Measurements from ENCODE around the gene ST7. TPM values are rescaled to one million over a fixed set of nuclear protein-coding genes. Genes with fewer than 3 reads are reported as not detected.

The ST7 gene
- total RNA-seq, 2 donors from 2014 or later, result 24.6 to 34.3 TPM

- Histone ChIP-seq H3K36me3 (replicated peaks in 1 of 2; ENCODE audit: insufficient read depth in 1 of 2, low read depth in 2 of 2) (no peaks in the 10 kb centered on the region), H3K4me1 (no peaks in the 10 kb centered on the region), H3K27ac (no peak overlapping the region), H3K9me3 (no peaks in the 10 kb centered on the region), H3K27me3 (no peaks in the 10 kb centered on the region), H3K4me3 (no peak overlapping the region)
- no peak for ATAC-seq
- DNase-seq, result no peak
- 56 to 69% methylated on average over 3 of the region's 3 CpGs for WGBS, 2 donors
- intact Hi-C loops (cut with DNase I), result no loop called here
- TF ChIP-seq POLR2A (IDR thresholded peaks at IDR 0.05) (no peak), CTCF (IDR thresholded peaks at IDR 0.05) (no peak)
Observed at GRCh38 chr7:117277576-117277975, 324.3 kb downstream of the ST7 start.

GRCh38 chr7:117278040-117278439 lies 324.7 kb downstream of the ST7 start:
- intact Hi-C loops (cut with DNase I), result no loop called here
- no peaks in the 10 kb centered on the region for H3K9me3 ChIP-seq
- H3K4me3 ChIP-seq, result no peak overlapping the region
- no peaks in the 10 kb centered on the region for H3K36me3 ChIP-seq (replicated peaks in 1 of 2; ENCODE audit: insufficient read depth in 1 of 2, low read depth in 2 of 2)
- 79 to 88% methylated on average over 9 to 10 of the region's 10 CpGs for WGBS, 2 donors
- no peaks in the 10 kb centered on the region for H3K4me1 ChIP-seq
- H3K27ac ChIP-seq, result no peak overlapping the region
- H3K27me3 ChIP-seq, result no peaks in the 10 kb centered on the region
- TF ChIP-seq CTCF (IDR thresholded peaks at IDR 0.05), result no peak
- no peak for TF ChIP-seq POLR2A (IDR thresholded peaks at IDR 0.05)
- ATAC-seq, result no peak
- DNase-seq, result no peak

DNA sequence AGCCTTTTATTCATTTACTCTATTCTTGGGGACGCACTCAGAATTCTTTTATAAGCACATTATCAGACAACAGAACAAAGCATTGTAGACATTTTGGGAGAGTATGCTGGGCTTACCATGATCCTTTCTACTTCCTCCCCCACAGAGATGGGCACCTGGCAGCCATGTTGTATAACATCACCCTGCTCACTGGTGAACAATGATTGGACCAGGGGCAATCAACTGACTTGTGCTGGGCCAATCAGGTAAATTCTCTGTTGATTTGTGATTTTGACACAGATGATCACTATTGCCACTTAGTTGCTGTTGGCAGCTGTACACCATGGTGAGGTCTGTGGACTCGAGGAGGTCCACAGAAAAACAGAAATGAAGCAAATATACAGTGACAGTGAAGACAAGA lies 325.9 kb downstream of the ST7 start:
- Histone ChIP-seq H3K27me3 (no peaks in the 10 kb centered on the region), H3K9me3 (no peaks in the 10 kb centered on the region), H3K4me3 (no peak overlapping the region), H3K27ac (no peak overlapping the region), H3K4me1 (no peaks in the 10 kb centered on the region), H3K36me3 (replicated peaks in 1 of 2; ENCODE audit: insufficient read depth in 1 of 2, low read depth in 2 of 2) (no peaks in the 10 kb centered on the region)
- TF ChIP-seq POLR2A (IDR thresholded peaks at IDR 0.05) (no peak), CTCF (IDR thresholded peaks at IDR 0.05) (no peak)
- WGBS, 2 donors, result 64 to 73% methylated on average over 2 of the region's 2 CpGs
- intact Hi-C loops (cut with DNase I), result no loop called here
- DNase-seq (no peak), ATAC-seq (no peak)

Small RNA genes within 50 kb of the gene (microRNA-seq; reads per million reads assigned to microRNA genes)
- gene MIR6132 (ENCODE audit: borderline number of aligned reads in 2 of 2, borderline replicate concordance in 2 of 2), result 0 to 0.45 reads per million in 2 donors

Small RNA genes within 50 kb of the gene (small RNA-seq; reads per million reads assigned to genes)
- gene AC002542.1 (not detected), gene MTCYBP6 (not detected), gene RF00019 (not detected), gene RF02179 (not detected), gene RF02180 (not detected), gene RF02181 (not detected), gene RF02183 (not detected), gene RF02184 (not detected), gene RF02185 (not detected), gene RF02188 (not detected), gene RNA5SP239 (not detected)

Other genes starting within 250 kb of the ST7 start
- 10 to 100 TPM; 53.1 to 53.4 TPM for gene CAPZA2, start 90.9 kb upstream of the ST7 start, total RNA-seq